Activated CD4-positive, alpha-beta T cell treated with anti-CD3 and anti-CD28 coated beads for 36 hours (primary cell): ENCODE results near the gene C9orf78. TPM values are rescaled to one million over a fixed set of nuclear protein-coding genes. Genes with fewer than 3 reads are reported as not detected.

Experiments used
- ATAC-seq: fragments of 200-7000 bp; cut with Tn5 transposase; one replicate; pipeline ENCODE4 v1.10.0; 2021; ENCODE audit warnings: mild to moderate bottlenecking, moderate library complexity
- CTCF ChIA-PET: fragments of 350-600 bp; sonication (Branson Sonifier 250); formaldehyde crosslinking; loops from one replicate; lab custom pipeline; 2021; ENCODE audit warnings: antibody characterized with exemption; lab: Charles Lee
- POLR2A ChIA-PET: fragments of 350-600 bp; sonication (Branson Sonifier 250); formaldehyde crosslinking; loops from one replicate; lab custom pipeline; 2021; ENCODE audit warnings: antibody characterized with exemption, inconsistent platforms; lab: Charles Lee
- DNase-seq: peaks from one replicate; pipeline ENCODE4 v3.0.0-alpha.2; 2020
- H3K27ac Mint-ChIP-seq: one replicate; pipeline ENCODE4 v1.8.0; 2021; ENCODE audit warnings: mixed read lengths
- H3K27me3 Mint-ChIP-seq: one replicate; pipeline ENCODE4 v1.8.0; 2021; ENCODE audit warnings: mixed read lengths
- H3K36me3 Mint-ChIP-seq: one replicate; pipeline ENCODE4 v1.8.0; 2021; ENCODE audit warnings: low read depth, mixed read lengths
- H3K4me1 Mint-ChIP-seq: one replicate; pipeline ENCODE4 v1.8.0; 2021; ENCODE audit warnings: mixed read lengths
- H3K4me3 Mint-ChIP-seq: one replicate; pipeline ENCODE4 v1.8.0; 2021; ENCODE audit warnings: mild to moderate bottlenecking, moderate library complexity, mixed read lengths
- H3K9me3 Mint-ChIP-seq: one replicate; pipeline ENCODE4 v1.8.0; 2021; ENCODE audit warnings: low read depth, mixed read lengths
- intact Hi-C, 2 experiments: fragments of 100-400 bp; cut with DNase I in 1 of 2; cut with micrococcal nuclease in 1 of 2; formaldehyde crosslinking; loops; one replicate each; pipeline versions ENCODE4 v1.14.2 to v1.15.1; 2022 to 2024; cut with DNase I, micrococcal nuclease
- total RNA-seq, 2 experiments: library from RNA; stranded (reverse); gene quantifications; one replicate each; pipeline ENCODE4 v1.2.3, GENCODE V29; 2021

The C9orf78 gene
- total RNA-seq, 2 experiments from 2014 or later, result 42.8 to 59.8 TPM

DNA sequence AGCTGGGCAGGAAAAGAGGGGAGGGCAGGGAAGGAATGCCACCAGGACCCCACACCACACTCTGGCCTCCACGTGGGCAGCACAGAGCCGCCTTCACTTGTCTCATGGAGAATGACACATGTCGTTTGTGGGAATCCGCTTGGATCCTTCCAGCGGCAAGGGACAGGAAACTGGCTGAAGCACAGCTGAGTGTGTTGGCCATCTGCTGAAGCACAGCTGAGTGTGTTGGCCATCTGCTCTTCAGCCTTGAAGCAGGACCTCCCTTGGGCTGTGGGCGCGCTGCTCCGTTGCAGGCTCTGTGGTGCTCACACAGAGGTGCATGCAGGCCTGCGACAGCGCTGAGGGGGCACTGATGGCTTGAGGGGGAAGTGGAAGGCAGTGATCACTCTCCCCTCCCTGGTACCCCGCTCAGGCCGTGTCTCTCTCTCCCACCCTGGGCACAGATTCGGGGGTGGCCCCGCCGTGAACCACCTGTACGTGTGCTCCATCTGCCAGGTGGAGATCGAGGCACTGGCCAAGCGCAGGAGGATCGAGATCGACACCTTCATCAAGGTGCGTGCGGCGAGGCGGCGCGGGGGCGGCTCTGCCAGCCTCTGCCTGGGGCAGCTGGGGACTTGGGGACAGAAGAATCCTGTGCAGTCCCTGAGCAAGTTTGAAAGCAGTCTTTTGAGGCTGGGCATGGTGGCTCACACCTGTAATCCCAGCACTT lies 40.8 kb upstream of the C9orf78 start:
- no peak overlapping the region for H3K4me3 Mint-ChIP-seq
- no peaks in the 10 kb centered on the region for H3K27me3 Mint-ChIP-seq
- H3K36me3 Mint-ChIP-seq, result peaks cover 30% of the 10 kb centered on the region
- peaks cover 10% of the 10 kb centered on the region for H3K4me1 Mint-ChIP-seq
- ChIA-PET CTCF (interaction anchor here (0.5 to 0.6 kb wide), 2 partner anchors 53 to 101 kb away, joined by 3 read pairs; no protein-coding TSS in a partner anchor), POLR2A (interaction anchor here (0.6 kb wide), 1 partner anchor 131 kb away, joined by 8 read pairs; no protein-coding TSS in a partner anchor)
- DNase-seq (no peak), ATAC-seq (no peak)
- H3K9me3 Mint-ChIP-seq, result no peaks in the 10 kb centered on the region
- H3K27ac Mint-ChIP-seq, result no peak overlapping the region
- intact Hi-C loops, result no loop called here

DNA sequence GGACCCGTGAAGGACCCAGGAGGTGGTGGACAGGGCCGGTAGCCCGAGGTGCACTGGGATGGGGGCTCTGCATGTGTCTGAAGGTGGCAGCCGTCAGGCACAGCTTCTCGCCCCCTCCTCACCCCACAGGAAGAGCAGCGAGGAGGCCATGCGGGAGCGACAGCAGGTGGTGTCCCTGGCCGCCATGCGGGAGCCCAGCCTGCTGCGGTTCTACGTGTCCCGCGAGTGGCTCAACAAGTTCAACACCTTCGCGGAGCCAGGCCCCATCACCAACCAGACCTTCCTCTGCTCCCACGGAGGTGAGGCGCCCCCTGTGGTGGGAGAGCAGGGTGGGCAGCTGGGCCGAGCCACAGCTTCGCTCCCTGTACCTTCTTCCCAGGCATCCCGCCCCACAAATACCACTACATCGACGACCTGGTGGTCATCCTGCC lies 40.1 kb upstream of the C9orf78 start:
- H3K36me3 Mint-ChIP-seq, result peaks cover 33% of the 10 kb centered on the region
- H3K4me1 Mint-ChIP-seq, result peaks cover 12% of the 10 kb centered on the region
- ChIA-PET POLR2A (no interaction called here), CTCF (interaction anchor here (0.5 kb wide), 1 partner anchor 52 kb away, joined by 3 read pairs; no protein-coding TSS in a partner anchor)
- no peaks in the 10 kb centered on the region for H3K9me3 Mint-ChIP-seq
- H3K27ac Mint-ChIP-seq, result no peak overlapping the region
- DNase-seq, result peak; percentile 32
- intact Hi-C loops, result no loop called here
- no peak for ATAC-seq
- H3K27me3 Mint-ChIP-seq, result no peaks in the 10 kb centered on the region
- no peak overlapping the region for H3K4me3 Mint-ChIP-seq

DNA sequence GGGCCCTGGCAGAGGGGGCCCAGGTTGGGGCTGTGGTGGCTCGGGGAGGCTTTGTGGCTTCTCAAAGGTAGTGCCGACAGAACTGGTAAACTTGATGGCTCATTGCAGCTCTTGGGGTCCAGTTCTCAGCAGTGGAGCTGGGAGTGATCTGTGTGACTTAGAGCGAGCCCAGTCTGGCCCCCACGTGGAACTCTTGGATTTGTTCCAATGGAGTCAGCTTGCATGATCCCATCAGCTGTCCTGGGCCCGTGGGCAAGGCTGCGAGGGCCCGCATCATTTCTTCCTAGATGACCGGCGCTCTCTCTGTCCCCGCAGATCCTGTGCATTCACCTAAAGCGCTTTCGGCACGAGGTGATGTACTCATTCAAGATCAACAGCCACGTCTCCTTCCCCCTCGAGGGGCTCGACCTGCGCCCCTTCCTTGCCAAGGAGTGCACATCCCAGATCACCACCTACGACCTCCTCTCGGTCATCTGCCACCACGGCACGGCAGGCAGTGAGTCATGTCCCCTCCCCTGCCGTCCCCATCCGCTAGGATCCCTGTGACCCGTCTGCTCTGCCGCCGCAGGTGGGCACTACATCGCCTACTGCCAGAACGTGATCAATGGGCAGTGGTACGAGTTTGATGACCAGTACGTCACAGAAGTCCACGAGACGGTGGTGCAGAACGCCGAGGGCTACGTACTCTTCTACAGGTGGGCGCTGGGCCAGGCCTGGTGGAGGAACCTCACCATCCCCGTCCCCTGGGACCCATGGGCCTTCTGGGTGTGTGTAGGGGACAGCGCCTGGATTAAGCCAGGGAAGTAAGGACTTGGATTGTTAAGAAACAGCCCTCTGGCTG lies 39.4 kb upstream of the C9orf78 start:
- ChIA-PET POLR2A (no interaction called here), CTCF (no interaction called here)
- Mint-ChIP-seq H3K4me1 (peaks cover 19% of the 10 kb centered on the region), H3K4me3 (no peak overlapping the region), H3K27ac (peak overlapping the region; percentile 33), H3K36me3 (peaks cover 33% of the 10 kb centered on the region), H3K9me3 (no peaks in the 10 kb centered on the region), H3K27me3 (no peaks in the 10 kb centered on the region)
- intact Hi-C loops, result no loop called here
- DNase-seq (no peak), ATAC-seq (no peak)

DNA sequence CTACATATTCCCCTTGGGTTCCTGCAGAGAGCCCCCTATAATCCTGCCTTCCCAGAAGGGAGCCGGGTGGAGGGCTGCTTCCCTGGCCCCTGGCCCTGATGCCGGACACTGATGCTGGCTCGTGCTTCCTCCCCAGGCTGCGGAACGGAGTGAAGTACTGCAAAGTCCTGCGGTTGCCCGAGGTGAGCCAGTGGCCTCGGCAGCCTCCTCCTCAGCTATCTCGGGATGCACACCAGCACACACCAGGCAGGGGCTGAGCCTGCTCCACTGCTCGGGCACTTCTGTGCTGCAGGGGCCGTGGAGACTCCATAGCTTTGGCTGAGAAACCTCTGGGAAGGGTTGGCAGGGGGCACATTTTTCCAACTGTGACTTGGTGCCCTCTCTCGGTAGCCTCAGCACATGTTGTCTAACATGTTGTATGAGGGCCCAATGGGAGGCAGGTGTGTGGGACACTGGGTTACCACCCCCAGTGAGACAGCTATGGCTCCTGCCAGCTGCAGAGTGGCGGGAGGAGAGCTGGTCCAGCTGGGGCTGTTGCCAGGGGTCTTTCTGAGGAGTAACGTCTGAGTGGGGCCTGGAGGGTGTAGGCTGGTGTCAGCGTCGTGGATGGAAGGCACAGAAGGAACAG lies 38.6 kb upstream of the C9orf78 start:
- no peak for DNase-seq
- POLR2A ChIA-PET, result no interaction called here
- Mint-ChIP-seq H3K4me1 (peaks cover 27% of the 10 kb centered on the region), H3K4me3 (no peak overlapping the region), H3K36me3 (peaks cover 33% of the 10 kb centered on the region), H3K27ac (peak overlapping the region; percentile 63), H3K27me3 (no peaks in the 10 kb centered on the region), H3K9me3 (no peaks in the 10 kb centered on the region)
- intact Hi-C loops, result no loop called here
- no peak for ATAC-seq
- CTCF ChIA-PET, result no interaction called here

DNA sequence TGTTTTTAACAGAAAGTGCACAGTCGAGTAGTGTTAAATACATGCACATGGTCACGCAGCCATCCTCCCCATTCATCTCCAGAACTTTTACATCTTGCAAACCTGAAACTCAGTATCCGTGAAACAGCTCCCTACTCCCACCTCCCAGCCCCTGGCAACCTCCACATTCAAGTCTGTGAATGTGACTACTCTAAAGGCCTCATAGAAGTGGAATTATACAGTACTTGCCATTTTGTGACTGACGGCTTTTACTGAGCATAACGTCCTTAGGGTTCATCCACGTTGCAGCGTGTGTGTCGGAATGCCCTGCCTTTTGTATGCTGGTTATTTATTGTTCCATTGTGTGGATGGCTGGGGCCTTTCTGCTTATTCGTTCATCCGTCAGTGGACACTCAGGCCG lies 36.0 kb upstream of the C9orf78 start:
- DNase-seq (no peak), ATAC-seq (no peak)
- intact Hi-C loops, result no loop called here
- ChIA-PET POLR2A (interaction anchor here (0.6 kb wide), 1 partner anchor 11 kb away, joined by 3 read pairs; no protein-coding TSS in a partner anchor), CTCF (interaction anchor here (0.6 kb wide), 1 partner anchor 371 kb away, joined by 3 read pairs; no protein-coding TSS in a partner anchor)
- H3K36me3 Mint-ChIP-seq, result peaks cover 35% of the 10 kb centered on the region
- H3K9me3 Mint-ChIP-seq, result no peaks in the 10 kb centered on the region
- peak overlapping the region; percentile 90 for H3K27ac Mint-ChIP-seq
- peaks cover 52% of the 10 kb centered on the region for H3K4me1 Mint-ChIP-seq
- H3K4me3 Mint-ChIP-seq, result no peak overlapping the region
- no peaks in the 10 kb centered on the region for H3K27me3 Mint-ChIP-seq

DNA sequence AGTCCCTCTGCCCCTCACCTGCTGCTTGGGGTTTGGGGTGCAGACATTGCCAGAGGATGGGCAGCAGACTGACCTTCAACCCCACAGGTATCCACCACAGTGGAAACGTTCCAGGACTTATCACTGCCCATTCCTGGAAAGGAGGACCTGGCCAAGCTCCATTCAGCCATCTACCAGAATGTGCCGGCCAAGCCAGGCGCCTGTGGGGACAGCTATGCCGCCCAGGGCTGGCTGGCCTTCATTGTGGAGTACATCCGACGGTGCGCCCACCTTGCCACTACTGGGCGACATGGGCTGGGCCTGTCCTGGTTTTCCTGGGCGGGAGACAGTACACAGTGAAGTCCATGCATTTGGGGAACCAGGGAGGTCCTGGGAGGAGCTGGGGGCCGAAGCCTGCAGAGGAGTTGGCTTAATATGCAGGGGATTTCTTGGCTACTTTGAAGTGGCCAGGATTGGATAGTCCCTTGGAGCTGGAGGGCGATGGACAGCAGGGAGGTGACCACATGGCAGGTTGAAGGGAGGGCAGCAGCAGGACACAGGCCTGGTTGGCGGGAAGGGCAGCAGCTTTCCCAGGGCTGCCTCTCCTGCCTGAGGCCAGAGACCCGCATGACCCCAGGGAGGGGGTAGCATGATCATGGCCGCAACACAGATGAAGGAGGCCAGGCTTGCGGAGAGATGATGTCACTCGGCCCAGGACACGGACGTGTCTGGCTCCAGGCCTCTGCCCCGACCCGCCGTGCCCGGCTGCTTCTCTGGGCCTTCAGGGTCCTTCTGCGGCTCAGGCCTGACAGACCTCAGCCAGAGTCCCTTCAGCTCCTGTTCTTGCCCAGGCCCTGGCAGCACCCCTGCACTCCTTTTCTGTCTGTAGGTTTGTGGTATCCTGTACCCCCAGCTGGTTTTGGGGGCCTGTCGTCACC lies 34.8 kb upstream of the C9orf78 start:
- Mint-ChIP-seq H3K9me3 (no peaks in the 10 kb centered on the region), H3K4me1 (peaks cover 64% of the 10 kb centered on the region), H3K27ac (peak overlapping the region; percentile 90), H3K4me3 (peak overlapping the region; percentile 59), H3K36me3 (peaks cover 37% of the 10 kb centered on the region), H3K27me3 (no peaks in the 10 kb centered on the region)
- ChIA-PET CTCF (interaction anchor here (1.3 kb wide), 4 partner anchors 15 to 175 kb away, joined by 3 to 6 read pairs (median 5); no protein-coding TSS in a partner anchor), POLR2A (interaction anchor here (0.5 to 0.6 kb wide), 2 partner anchors 158 to 373 kb away, joined by 3 to 5 read pairs; no protein-coding TSS in a partner anchor)
- intact Hi-C loops, result loop anchor here (1.0 to 2.0 kb wide), 3 partner anchors 14 to 35 kb away; partner anchors contain the start of genes C9orf78 (in 1 of the 2) and USP20 (in 1 of the 2)
- DNase-seq (no peak), ATAC-seq (no peak)

DNA sequence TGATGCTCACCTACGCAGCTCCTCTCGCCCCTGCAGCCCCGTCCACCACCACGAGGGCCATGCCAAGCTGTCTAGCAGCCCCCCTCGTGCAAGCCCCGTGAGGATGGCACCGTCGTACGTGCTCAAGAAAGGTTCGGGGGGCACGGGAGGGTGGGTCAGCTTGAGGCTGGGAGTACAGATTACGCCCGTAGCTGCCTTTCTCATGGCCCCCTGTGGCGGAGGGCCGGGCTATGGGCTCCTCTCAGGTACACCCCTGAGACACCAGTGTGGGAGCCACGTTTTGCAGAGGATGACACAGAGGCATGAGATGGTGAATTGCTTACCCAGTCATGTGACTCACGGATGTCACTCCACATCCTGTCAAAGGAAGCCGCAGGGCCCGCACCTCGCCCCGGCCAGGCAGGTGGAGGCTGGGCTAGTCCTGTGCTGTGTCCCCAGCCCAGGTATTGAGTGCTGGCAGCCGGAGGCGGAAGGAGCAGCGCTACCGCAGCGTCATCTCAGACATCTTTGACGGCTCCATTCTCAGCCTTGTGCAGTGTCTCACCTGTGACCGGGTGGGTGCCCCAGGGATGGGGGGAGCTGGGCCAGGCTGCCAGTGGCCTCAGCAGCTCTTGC lies 33.9 kb upstream of the C9orf78 start:
- peaks cover 31% of the 10 kb centered on the region for H3K36me3 Mint-ChIP-seq
- CTCF ChIA-PET, result interaction anchor here (1.0 to 1.4 kb wide), 6 partner anchors 16 to 238 kb away, joined by 3 to 6 read pairs (median 4); no protein-coding TSS in a partner anchor
- peak overlapping the region; percentile 59 for H3K4me3 Mint-ChIP-seq
- H3K4me1 Mint-ChIP-seq, result peaks cover 70% of the 10 kb centered on the region
- POLR2A ChIA-PET, result interaction anchor here (0.6 to 1.1 kb wide), 2 partner anchors 18 to 27 kb away, joined by 3 read pairs; no protein-coding TSS in a partner anchor
- no peaks in the 10 kb centered on the region for H3K27me3 Mint-ChIP-seq
- DNase-seq, result peak; percentile 92
- intact Hi-C loops, result loop anchor here (1.0 to 2.0 kb wide), 3 partner anchors 15 to 34 kb away; partner anchors contain the start of genes C9orf78 (in 1 of the 2) and USP20 (in 1 of the 2)
- H3K27ac Mint-ChIP-seq, result peak overlapping the region; percentile 90
- H3K9me3 Mint-ChIP-seq, result no peaks in the 10 kb centered on the region
- peak; percentile 87 for ATAC-seq

DNA sequence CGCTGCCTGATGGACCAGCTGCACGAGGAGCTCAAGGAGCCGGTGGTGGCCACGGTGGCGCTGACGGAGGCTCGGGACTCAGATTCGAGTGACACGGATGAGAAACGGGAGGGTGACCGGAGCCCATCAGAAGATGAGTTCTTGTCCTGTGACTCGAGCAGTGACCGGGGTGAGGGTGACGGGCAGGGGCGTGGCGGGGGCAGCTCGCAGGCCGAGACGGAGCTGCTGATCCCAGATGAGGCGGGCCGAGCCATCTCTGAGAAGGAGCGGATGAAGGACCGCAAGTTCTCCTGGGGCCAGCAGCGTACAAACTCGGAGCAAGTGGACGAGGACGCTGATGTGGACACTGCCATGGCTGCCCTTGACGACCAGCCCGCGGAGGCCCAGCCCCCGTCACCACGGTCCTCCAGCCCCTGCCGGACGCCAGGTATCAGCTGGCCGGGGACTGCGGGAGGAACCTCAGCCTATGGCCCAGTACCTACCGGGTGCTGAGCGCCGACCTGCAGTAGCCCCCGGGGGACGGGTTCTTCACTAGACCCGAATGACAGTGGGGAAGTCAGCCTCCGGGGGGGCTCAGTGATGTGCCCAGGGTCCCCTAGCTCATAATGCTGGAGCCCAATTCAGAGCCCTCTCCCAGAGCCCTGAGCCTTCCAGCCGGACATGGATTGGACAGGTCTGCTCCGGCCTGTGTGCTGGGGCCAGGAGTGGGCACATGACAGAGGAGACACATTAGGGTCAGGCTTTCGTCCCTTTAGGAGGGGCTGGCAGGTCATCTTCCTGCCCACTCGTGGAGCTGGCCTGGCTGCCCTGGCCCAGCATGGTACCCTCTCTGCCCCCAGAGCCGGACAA lies 33.2 kb upstream of the C9orf78 start:
- H3K36me3 Mint-ChIP-seq, result peaks cover 35% of the 10 kb centered on the region
- POLR2A ChIA-PET, result interaction anchor here (0.6 to 1.1 kb wide), 3 partner anchors 19 to 40 kb away, joined by 3 to 6 read pairs (median 3); no protein-coding TSS in a partner anchor

More for the DNA sequence above, 33.2 kb upstream of the C9orf78 start:
- CTCF ChIA-PET, result interaction anchor here (1.0 to 1.4 kb wide), 4 partner anchors 29 to 238 kb away, joined by 3 to 6 read pairs (median 4); no protein-coding TSS in a partner anchor
- H3K27me3 Mint-ChIP-seq, result no peaks in the 10 kb centered on the region
- intact Hi-C loops, result loop anchor here in 1 of 2 experiments (2.0 kb wide), 1 partner anchor 33 kb away; the partner anchor contains the start of genes C9orf78 and USP20
- no peak for ATAC-seq
- peaks cover 75% of the 10 kb centered on the region for H3K4me1 Mint-ChIP-seq
- DNase-seq, result no peak
- no peaks in the 10 kb centered on the region for H3K9me3 Mint-ChIP-seq
- peak overlapping the region; percentile 94 for H3K27ac Mint-ChIP-seq
- peak overlapping the region; percentile 59 for H3K4me3 Mint-ChIP-seq
